ENCODE results near the gene C15orf39.

The C15orf39 gene

GRCh38 chr15:75174102-75174501 is 27.6 kb upstream of the C15orf39 start:
- no peak for DNase-seq

DNA sequence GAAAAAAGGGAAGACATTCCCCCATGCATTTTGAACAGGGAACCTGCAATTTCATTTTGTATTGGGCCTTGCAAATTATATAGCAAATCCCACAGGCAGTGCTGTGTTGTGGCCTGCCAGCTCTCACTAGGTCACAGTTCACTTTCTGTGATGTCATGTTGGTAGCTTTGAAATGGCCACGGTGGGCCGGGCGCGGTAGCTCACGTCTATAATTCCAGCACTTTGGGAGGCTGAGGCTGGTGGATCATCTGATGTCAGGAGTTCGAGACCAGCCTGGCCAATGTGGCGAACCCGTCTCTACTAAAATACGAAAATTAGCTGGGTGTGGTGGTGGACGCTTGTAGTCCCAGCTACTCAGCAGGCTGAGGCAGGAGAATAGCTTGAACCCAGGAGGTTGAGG is 27.0 kb upstream of the C15orf39 start:
- no peak for DNase-seq

- no peak for DNase-seq
Measured at GRCh38 chr15:75176396-75176761, 25.3 kb upstream of the C15orf39 start.

- peak; percentile 77 for DNase-seq
Measured at GRCh38 chr15:75177360-75178071, 24.2 kb upstream of the C15orf39 start.

GRCh38 chr15:75178171-75178937 is 23.3 kb upstream of the C15orf39 start:
- DNase-seq = no peak

DNA sequence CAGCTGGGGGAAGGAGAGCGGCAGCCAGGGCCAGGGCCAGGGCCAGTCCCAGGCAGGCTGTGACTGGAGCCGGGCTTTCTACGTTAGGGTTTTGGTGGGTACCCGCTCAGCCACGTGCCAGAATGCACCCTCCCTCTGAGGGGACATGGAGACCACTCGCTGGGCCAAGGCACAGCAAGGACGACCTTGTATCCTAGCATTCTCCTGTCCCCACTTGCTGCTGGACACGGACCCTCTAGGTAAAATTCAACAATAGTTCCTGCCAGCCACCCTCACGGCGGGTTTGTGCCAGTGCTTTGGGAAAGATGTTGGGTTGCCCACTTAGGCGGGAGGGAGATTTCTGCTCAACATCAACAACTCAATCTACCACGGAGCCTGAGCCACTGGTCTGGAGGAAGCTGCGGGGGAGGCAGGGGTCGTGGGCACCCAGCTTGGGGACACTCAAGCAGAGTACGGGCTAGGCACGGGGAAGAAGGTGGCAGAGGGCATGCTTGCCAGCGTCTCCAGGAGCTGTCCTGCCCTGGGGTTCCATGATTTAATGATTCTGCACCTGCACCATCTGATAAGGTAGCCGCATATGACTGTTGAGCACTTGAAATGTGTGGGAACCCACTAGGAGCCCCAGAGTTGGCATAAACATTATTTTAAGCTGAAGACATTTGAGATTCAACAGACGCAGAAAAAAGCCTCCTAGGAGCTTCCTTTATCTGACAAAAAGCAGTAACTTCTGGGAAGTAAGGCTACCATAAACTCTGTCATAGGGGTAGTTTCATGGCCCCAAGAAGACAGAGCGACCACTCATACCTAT is 22.5 kb upstream of the C15orf39 start:
- no peak for DNase-seq

GRCh38 chr15:75179746-75180140 is 21.9 kb upstream of the C15orf39 start:
- DNase-seq = no peak

DNA sequence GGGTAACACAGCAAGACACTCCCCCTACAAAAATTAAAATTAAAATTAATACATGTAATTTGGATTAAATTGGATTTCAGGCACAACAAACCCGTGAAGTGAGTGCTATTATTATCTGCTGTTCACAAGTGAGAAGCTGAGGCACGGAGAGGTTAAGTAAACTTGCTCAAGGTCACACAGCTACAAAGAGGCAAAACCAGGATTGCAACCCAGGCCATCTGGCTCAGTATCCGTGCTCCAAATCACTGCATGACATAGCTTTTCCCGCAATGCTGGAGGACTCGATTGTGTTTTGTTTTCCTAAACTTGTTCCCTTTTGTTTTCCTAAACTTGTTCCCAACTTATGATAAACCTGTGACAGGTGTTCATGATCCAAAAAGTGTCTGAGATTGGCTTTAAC is 19.9 kb upstream of the C15orf39 start:
- no peak for DNase-seq

GRCh38 chr15:75182187-75183131 is 19.2 kb upstream of the C15orf39 start:
- no peak for DNase-seq

DNA sequence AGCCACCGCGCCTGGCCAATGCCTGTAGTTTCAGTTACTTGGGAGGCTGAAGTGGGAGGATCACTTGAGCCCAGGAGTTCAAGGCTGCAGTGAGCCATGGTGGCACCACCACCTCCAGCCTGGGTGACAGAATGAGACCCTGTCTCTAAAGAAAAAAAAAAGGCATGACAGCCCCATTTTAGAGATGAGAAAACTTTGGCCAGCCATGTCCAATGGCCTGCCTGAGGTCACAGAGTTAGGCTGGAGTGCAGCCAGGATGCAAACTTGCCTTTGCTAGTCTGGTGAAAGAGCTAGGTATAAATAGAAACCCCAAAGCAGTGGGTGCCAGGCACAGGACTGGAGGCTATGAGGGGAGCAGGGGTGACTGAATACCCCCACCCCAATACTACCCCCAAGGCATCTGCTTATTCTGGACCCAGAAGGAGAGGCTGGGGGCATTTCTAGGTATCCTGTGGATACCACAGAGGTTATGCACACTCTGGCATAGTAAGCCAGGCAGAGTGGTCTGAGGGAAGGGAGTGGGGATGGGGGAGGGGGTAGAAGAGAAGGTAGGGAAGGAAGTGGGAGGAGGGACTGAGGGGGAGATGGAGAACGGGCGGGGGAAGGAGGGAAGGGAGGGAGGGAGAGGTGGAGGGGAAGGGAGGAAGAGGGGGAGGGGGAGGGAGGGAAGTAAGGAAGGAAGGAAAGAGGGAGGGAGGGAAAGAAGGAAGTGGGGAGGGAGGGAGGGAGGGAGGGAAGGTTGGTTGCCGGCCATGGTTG is 16.2 kb upstream of the C15orf39 start:
- no peak for DNase-seq

- no peak for DNase-seq
Measured at GRCh38 chr15:75186044-75186443, 15.6 kb upstream of the C15orf39 start.

GRCh38 chr15:75188499-75188898 is 13.2 kb upstream of the C15orf39 start:
- DNase-seq = no peak

DNA sequence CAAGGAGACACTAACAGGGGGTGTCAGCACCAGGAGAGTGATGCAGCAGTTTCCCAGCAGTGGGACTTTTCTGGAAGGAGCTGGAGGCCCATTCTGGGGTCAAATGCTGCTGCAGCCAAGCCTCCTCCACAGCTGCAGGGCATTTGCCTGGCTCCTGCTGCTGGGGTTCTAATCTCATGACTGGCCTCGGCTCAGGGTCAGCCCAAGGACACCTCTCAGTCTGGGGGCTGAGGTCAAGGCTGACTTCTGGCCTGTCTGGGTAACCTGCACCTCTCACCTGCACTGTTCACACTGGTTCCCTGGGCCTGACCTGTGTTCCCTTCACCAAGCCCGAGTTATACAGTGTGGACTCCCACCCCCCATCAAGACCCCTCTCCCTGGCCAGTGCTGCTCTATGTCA is 10.4 kb upstream of the C15orf39 start:
- no peak for DNase-seq

DNA sequence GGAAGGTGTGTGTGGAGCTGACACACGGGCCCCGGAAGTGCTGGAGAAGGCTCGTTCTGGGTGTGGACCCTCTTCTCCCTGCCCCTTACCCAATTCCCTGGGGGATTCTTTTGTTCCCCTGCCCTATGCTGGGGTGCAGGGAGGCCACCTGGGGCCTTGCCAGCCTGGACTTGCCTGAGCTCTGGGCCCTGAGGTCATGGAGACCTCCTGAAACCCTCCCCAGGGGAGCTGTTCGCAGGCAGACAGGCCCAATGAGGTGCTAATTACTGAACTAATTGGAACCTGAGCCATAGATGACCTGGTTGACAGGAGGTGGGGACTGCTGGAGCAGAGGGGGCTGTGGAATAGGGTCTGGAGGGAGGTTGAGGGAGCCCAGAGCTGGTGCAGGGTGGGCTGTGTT is 9.4 kb upstream of the C15orf39 start:
- peak; percentile 54 for DNase-seq

GRCh38 chr15:75193272-75193671 is 8.4 kb upstream of the C15orf39 start:
- DNase-seq = no peak

- peak; percentile 11 for DNase-seq
Measured at GRCh38 chr15:75193976-75194375, 7.7 kb upstream of the C15orf39 start.

DNA sequence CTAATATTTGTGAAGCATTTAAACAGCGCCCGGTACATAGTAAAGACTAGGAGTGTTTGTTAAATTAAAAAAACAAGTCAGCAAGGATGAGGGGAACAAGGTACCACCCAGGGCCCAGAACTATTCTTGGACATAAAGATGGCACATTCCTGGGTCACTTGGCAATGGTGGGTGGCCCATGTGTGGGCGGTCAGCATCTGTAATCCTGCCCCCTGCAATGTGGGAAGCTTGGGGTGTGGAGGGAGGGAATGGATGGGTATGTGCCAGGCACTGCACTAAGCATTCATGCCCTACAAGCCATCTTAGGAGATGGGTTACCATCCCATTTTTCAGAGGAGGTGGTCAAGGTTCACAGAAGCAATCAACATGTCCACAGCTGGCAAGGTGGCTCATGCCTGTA is 7.3 kb upstream of the C15orf39 start:
- no peak for DNase-seq

DNA sequence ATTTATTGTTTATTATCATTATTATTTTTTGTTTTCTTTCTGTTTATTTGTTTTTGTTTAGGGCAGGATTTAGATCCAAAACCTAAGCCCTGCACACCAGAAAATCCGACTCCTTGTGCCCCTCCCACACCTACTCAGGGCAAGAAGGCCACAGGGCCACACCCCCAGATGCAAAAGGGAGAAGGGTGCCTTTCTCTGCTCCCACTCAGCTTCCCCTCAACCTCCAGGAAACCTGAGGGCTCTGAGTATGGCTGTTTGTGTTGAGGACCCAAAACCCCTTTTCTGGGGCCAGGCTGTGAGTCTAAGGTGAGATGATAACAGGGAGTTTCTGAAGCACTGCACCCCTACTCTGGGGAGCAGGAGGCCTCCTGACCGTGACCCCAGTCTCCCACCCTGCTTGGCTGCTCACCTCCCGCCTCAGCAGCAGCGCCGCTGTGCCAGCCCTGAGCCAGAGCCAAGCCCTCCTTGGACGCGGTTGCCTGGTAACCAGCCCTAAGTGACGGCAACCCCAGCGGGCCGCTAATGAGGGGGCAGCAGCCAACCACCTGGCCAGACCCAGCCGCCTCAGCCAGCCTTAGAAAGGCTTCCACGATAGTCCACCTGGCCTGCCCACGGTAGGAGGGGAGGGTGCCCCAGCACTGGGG is 6.4 kb upstream of the C15orf39 start:
- peak; percentile 75 for DNase-seq

DNA sequence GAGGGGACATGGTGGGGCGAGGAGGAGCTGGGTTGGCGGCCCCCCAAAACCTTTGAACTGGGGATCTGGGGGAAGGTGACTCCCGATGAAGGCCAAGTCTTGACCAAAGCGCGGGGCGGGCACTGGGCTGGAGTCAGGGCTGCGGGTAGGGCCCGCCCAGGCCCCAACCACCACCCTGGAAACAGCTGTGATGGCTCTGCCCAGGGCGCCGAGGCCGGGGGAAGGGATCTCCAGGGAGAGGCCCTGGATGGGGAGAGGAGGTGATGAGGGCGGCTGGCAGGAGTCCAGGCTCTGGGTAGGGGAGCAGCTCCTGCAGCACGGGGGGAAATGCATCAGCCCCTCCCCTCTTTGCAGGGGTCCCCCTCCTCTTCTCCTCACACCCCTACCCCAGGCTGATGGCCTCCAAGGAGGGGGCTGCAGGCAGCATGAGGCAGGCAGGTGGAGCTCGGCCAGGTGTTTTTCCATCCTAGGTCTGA is 5.9 kb upstream of the C15orf39 start:
- peak; percentile 86 for DNase-seq

DNA sequence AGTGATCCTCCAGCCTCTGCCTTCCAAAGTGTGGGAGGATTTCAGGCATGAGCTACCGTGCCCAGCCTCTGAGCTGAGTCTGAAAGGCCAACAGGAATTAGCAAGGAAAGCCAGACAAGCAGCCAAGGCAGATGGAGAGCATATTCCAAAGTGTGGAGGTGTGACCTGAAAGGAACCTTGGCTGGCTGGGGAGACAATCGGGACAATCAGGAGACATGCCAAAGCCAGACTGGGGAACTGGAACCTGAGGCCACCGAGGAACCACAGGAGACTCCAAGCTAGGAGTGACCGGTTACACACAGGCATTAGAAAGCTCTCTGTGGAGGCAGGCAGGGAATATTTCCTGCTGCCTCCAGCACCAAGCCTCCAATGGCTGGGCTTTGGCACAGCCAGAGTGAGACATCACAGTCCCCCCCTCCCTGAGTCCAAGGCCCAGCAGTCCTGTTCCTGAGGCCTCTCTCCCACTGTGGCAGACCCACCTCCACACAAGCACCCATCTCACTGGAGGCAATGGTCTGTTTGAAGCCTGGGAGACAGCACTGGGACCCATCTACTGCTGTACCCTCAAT is 4.5 kb upstream of the C15orf39 start:
- DNase-seq = no peak
